Hepatocyte (in vitro differentiated cells): ENCODE measurements around the gene MSL3B.

Experiments used
- CTCF ChIP-seq: fragments of 200-600 bp; sonication (generic); IDR thresholded peaks from 2 replicates; pipeline ENCODE4 v1.5.1; 2016; ENCODE audit warnings: antibody characterized with exemption, mild to moderate bottlenecking; ENCODE audit not compliant: poor library complexity
- EZH2phosphoT487 ChIP-seq: fragments of 200-600 bp; sonication (generic); IDR thresholded peaks from one replicate; pipeline ENCODE4 v1.6.1; 2018; ENCODE audit warnings: antibody characterized with exemption, mild to moderate bottlenecking, low read depth, moderate library complexity; ENCODE audit not compliant: unreplicated experiment, severe bottlenecking

GRCh38 chr2:233854241-233854981 is 13.8 kb downstream of the MSL3B start, which contains the start of gene HJURP:
- TF ChIP-seq EZH2phosphoT487 = no peak
- TF ChIP-seq CTCF = no peak
